ENCODE results near the gene CDYL. TPM values are rescaled to one million over a fixed set of nuclear protein-coding genes. Genes with fewer than 3 reads are reported as not detected.

The CDYL gene
- total and polyA plus RNA-seq, 10 donors: 6.8 to 48.4 (median 35.3) TPM

DNA sequence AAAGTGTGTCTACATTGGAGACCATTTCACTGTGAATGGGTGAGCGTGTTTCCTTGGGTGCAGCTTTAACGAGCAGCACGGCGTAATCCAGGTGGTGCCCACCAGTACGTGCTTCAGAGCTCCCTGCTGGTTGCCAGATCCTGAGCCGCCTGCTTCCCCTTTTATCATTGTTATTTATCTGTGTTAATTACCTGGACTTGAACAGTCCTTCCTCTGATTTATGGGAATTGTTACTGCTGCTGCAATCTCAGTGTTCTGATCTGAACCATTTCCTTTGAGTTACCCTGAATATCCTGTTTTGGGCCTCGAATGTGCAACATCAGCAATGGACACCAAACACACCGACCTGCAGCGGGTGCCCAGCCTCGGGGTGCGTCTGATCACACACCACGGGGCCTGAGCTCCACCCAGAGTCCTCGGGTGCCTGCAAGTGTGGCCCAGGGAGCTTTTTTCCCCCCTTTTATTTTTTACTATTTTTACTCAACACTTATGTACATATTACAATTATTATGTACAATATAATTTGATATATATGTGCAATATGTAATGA lies 146.4 kb downstream of the CDYL start:
- no peaks in the 10 kb centered on the region for H3K27me3 ChIP-seq (replicated peaks in 1 of 7)

DNA sequence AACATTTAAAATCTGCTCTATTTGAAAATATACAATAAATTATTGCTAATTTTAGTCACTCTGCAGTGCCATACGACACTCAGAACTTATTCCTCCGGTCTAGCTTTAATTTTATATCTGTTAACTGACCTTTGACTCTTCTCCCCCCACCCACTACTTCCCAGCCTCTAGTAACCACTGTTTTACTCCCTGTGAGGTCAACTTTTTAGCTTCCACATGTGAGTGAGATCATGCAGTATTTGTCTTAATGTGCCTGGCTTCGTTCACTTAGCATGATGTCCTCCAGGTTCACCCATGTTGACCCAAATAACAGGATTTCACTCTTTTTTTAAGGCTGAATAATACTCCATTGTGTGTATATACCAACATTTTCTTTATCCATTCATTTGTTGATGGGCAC lies 146.9 kb downstream of the CDYL start:
- DNase-seq: no peak
- TF ChIP-seq, protein P1, sequence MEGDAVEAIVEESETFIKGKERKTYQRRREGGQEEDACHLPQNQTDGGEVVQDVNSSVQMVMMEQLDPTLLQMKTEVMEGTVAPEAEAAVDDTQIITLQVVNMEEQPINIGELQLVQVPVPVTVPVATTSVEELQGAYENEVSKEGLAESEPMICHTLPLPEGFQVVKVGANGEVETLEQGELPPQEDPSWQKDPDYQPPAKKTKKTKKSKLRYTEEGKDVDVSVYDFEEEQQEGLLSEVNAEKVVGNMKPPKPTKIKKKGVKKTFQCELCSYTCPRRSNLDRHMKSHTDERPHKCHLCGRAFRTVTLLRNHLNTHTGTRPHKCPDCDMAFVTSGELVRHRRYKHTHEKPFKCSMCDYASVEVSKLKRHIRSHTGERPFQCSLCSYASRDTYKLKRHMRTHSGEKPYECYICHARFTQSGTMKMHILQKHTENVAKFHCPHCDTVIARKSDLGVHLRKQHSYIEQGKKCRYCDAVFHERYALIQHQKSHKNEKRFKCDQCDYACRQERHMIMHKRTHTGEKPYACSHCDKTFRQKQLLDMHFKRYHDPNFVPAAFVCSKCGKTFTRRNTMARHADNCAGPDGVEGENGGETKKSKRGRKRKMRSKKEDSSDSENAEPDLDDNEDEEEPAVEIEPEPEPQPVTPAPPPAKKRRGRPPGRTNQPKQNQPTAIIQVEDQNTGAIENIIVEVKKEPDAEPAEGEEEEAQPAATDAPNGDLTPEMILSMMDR (IDR thresholded peaks at IDR 0.05 in 8 of 11, conservative IDR thresholded peaks at IDR 0.05 in 3 of 11): no peak
- TF ChIP-seq POLR2AphosphoS5 (IDR thresholded peaks at IDR 0.05) (no peak), POLR2A (IDR thresholded peaks at IDR 0.05) (no peak)
- Histone ChIP-seq H3K27me3 (replicated peaks in 1 of 7) (no peaks in the 10 kb centered on the region), H3K9me3 (no peaks in the 10 kb centered on the region), H3K4me1 (peaks cover 0 to 21% (median 7%) of the 10 kb centered on the region in 6 donors), H3K36me3 (no peaks in the 10 kb centered on the region), H3K27ac (no peak overlapping the region), H3K4me3 (no peak overlapping the region)
- 70 to 85% (median 80%) methylated on average over 3 of the region's 3 CpGs for WGBS, 5 donors
- intact Hi-C loops (cut with DNase I; ENCODE audit: low total_unique reads): no loop called here

More for the DNA sequence above, 146.4 kb downstream of the CDYL start:
- no peaks in the 10 kb centered on the region for H3K9me3 ChIP-seq
- no peak for DNase-seq
- no peaks in the 10 kb centered on the region for H3K36me3 ChIP-seq
- WGBS, 5 donors: 63 to 80% (median 76%) methylated on average over 13 of the region's 13 CpGs
- H3K4me1 ChIP-seq: peaks cover 0 to 21% (median 9%) of the 10 kb centered on the region in 6 donors
- H3K27ac ChIP-seq: peak overlapping the region in 1 of 8 donors; percentile 14
- H3K4me3 ChIP-seq: no peak overlapping the region
- intact Hi-C loops (cut with DNase I; ENCODE audit: low total_unique reads): no loop called here
- peak in 2 of 3 donors; percentile 35 to 56 for TF ChIP-seq POLR2AphosphoS5 (IDR thresholded peaks at IDR 0.05)
- TF ChIP-seq, protein P1 (IDR thresholded peaks at IDR 0.05 in 8 of 11, conservative IDR thresholded peaks at IDR 0.05 in 3 of 11): no peak
- TF ChIP-seq POLR2A (IDR thresholded peaks at IDR 0.05): no peak

- Histone ChIP-seq H3K4me1 (peaks cover 0 to 21% (median 7%) of the 10 kb centered on the region in 6 donors), H3K9me3 (no peaks in the 10 kb centered on the region), H3K4me3 (no peak overlapping the region), H3K36me3 (no peaks in the 10 kb centered on the region), H3K27ac (no peak overlapping the region), H3K27me3 (replicated peaks in 1 of 7) (no peaks in the 10 kb centered on the region)
- intact Hi-C loops (cut with DNase I; ENCODE audit: low total_unique reads): no loop called here
- whole genome bisulfite sequencing, 5 donors: 84 to 91% (median 88%) methylated on average over 9 of the region's 9 CpGs
- TF ChIP-seq, protein P1 (IDR thresholded peaks at IDR 0.05 in 8 of 11, conservative IDR thresholded peaks at IDR 0.05 in 3 of 11): no peak
- TF ChIP-seq POLR2AphosphoS5 (IDR thresholded peaks at IDR 0.05) (no peak), POLR2A (IDR thresholded peaks at IDR 0.05) (no peak)
- DNase-seq: no peak
Observed at GRCh38 chr6:4924661-4925271, 148.6 kb downstream of the CDYL start.

DNA sequence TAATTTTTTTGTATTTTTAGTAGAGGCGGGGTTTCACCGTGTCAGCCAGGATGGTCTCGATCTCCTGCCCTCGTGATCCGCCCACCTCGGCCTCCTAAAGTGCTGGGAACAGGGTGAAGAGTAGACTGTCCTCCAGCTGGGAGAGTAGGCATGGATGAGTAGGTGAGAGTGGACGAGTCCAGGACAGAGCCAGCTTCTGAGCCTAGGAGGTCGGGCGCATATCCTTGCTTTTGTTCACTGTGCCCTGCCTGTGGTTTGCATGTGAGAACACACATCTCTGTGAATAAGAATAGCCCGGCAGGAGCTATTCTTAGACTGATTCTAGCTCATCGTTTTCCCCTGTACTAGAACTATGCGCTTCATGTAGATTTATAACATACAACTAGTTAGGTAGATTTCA lies 149.4 kb downstream of the CDYL start:
- no peak for DNase-seq
- Histone ChIP-seq H3K4me1 (peaks cover 0 to 21% (median 7%) of the 10 kb centered on the region in 6 donors), H3K9me3 (no peaks in the 10 kb centered on the region), H3K27me3 (replicated peaks in 1 of 7) (no peaks in the 10 kb centered on the region), H3K36me3 (no peaks in the 10 kb centered on the region), H3K27ac (no peak overlapping the region), H3K4me3 (no peak overlapping the region)
- intact Hi-C loops (cut with DNase I; ENCODE audit: low total_unique reads): no loop called here
- no peak for TF ChIP-seq POLR2AphosphoS5 (IDR thresholded peaks at IDR 0.05)
- TF ChIP-seq, protein P1 (IDR thresholded peaks at IDR 0.05 in 8 of 11, conservative IDR thresholded peaks at IDR 0.05 in 3 of 11): no peak
- TF ChIP-seq POLR2A (IDR thresholded peaks at IDR 0.05): no peak
- 82 to 92% (median 91%) methylated on average over 12 of the region's 12 CpGs for WGBS, 5 donors
